HUDEP-2 (cell line): ENCODE measurements around the gene CPO.
"Not testable (repeated sequence)": the region's sequence is repeated elsewhere in the genome, so short reads cannot be mapped to it uniquely, and the experiment has no call there.

Experiments
- DNase-seq, 76 experiments: peaks; one replicate each; lab custom pipeline; 2025; ENCODE audit not compliant: unreplicated experiment in 76 of 76; lab: John Stamatoyannopoulos, UW

The CPO gene, protein sequence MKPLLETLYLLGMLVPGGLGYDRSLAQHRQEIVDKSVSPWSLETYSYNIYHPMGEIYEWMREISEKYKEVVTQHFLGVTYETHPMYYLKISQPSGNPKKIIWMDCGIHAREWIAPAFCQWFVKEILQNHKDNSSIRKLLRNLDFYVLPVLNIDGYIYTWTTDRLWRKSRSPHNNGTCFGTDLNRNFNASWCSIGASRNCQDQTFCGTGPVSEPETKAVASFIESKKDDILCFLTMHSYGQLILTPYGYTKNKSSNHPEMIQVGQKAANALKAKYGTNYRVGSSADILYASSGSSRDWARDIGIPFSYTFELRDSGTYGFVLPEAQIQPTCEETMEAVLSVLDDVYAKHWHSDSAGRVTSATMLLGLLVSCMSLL

DNA sequence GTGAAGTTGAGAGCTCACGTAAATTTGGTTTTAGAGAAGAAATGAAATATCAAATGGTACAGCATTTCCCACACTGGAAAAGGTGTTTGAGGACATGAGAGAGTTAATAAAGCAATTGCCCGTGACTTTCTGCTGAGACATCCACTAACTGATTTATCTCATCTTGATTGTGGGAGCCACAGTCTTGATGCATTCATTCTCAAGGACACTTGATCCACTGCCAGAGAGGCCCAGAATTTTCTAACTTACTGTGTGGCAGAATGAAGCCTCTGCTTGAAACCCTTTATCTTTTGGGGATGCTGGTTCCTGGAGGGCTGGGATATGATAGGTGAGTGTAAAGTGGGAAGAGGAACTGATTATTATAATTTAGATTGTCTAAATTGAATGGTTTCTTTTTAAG, at the start of gene CPO:
Gene CPO, plus strand, starts transcription at position 179 of the 400 bp plus-strand sequence. Its CDS starts 82 bp downstream, at position 261.
- no peak for DNase-seq

DNA sequence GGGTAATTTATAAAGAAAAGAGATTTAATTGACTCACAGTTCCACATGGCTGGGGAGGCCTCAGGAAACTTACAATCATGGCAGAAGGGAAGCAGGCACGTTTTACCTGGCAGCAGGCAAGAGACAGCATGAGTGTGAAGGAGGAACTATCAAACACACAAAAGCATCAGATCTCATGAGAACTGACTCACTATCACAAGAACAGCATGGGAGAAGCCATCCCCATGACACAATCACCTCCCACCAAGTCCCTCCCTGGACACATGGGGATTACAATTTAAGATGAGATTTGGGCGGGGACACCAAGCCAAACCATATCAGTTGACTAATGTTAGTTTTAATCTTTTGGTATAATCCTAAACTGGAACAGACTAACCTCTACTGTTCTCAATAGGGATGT, 49.1 kb upstream of the CPO start:
- no peak for DNase-seq

DNA sequence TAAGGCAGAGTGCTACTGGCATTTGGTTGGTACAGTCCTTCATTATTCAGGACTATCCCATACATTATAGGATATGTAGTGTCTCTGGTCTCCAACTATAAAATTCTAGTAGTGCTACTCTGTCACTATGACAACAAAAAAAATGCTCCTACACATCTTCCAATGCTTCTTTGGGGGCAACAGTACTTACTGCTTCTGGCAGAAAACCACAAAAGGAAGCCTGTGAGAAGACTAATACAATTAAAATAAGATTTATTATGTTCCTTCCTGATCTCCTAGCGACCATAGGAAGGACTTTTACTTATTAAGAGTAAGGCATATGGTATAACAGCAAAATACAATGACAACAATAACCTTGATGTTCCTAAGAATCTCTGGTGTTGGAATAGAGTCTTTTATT, 48.4 kb upstream of the CPO start:
- DNase-seq: no peak

DNA sequence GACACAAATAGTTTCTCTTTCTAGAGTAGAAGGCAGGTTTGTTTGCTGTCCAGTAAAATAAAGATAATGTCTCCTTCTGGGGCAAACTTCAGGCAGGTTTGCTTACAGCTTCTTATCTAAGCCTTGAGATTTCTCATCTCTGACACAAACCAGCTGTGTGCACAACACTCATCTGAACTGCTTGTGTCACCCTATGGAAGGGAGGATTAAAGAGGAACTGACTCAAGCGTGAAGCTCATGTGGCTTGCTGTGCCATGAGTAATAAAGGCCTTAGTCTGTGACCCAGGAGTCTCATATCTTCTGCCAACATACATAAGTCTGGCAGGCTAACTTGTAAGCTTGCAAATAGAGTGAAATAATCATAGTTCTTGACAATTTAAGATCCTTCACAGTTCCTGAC, 24.2 kb upstream of the CPO start:
- peak in 13 of 76 experiments; percentile 1 to 39 (median 12) for DNase-seq

DNA sequence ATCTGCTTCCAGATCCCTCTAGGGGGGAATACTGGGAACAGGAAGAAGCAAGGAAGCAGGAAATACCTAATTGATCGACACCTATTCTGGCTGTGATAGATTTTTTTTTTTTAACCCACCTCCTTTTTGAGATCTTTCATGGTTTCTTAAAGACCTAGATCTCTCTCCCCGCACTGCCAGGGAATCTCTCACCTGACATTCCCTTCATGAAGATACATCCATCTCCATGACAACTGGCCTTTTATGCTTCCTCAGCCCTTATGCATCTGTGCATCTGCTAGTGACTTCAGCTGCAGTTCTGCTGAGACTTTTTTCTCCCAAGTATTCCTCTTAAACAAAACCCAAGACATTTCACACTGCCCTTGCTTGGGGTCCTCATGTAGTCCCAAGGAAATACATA, 21.1 kb upstream of the CPO start:
- no peak for DNase-seq

DNA sequence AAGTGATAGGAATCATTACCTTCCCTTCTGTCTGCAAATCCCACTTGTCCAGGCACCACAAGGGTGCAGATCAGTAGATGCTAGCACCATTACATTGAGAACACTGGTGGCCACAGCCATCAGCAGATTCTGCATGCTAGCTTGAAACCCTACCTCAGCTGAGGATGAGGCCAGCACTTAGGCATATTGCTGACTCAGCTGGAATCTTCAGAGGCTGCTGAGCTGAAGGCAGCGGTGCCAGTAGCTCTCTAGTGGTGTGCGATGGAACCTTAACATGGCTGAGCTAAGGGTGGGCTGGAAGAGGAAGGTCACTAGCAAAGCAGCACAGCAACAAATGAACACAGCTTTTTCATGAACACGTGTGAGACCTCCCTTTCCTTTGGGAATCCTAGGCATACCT, 19.0 kb upstream of the CPO start:
- DNase-seq: no peak

DNA sequence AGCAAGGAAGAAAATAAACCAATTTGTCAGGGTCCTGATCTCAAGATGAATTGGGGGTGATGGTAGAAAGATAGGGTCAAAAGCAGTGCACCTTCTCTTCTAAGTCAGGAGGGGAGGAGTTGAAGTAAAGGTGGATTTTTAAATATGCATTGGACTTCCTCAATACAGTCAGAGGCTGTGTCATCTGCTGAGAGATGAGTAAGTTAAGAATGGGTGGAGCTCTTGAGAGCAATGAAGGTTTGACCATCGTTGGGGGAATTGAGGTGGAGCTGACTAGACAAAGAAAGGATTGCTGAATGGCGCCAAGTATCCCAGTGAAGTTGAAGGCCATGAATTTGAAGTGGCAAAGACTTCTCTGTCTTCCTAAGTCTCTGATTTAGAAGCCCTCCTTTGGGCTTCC, 18.4 kb upstream of the CPO start:
- DNase-seq: peak in 5 of 76 experiments; percentile 3 to 34 (median 5)

DNA sequence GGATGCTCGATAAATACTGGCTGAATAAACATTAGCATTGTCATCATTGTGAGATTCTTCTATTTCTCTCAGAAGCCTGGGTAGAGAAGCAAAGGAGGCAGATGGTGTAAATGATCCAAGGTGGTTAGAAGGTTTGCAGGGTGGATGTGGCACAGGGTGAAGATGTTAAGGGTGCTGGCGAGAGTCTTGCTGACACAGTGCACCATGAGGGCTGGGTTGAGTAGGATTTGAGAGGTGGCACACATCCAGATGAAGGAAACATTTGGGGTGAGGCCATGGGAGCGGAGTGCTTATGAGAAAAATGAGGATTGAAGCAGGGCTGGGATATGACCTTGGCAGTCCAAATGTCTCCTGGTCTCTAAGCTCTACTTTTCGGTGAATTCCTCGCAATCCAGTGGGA, 17.8 kb upstream of the CPO start:
- DNase-seq: no peak

DNA sequence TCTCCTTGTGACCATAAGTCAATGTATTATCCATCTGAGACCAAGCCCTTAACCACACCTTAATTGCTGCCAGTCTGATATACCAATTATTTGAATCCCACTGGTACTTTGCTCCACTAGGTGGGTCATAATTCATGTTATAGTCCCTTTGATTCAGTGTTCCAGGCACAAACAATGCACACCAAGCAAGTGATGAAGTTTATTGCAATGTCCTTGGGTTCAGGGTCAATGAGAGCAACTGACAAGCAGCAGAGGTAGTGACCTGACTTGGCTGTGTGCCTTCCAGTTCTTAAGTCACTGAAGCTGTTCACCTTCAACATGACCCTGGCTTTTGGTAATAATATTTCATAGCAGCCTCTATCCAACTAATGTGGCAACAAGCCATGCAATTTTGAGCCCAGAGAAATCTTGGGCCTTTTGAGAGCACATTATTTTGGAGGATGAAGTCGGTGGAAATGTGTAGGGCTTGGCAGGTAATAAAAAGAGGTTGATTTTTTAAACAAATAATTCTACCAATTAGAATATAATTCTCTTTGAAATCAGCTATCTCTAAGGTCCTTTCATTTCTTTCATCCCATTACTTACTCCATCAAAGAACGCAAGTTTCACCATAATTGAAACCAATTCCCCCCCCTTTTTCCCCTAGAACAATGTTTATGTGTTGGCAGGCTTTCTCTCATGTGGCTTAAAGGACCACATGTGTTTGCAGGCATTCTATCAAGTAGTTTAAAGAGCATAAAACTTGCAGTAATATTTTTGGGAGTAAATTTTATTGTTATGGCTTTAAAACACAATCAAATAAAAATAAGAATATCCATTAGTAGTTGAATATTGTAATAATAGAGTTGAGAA, 3.1 kb upstream of the CPO start:
- no peak for DNase-seq

DNA sequence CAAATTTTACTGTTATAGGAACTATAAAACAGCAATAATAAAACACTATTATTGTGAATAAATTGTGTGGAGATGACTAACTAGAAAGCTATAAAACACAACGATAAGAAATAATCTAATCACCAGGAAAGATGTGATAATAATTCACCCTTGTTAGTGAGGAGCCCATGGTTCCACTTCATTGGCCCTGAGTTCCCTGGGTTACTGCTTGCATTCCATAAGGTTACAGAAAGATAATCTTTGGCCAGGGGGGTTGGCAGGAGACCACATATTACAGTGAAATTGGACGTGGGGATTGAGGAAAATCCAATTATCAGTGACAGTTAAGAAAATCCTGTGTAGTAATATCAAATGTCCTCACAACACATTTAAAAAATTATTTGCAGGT, 2.5 kb upstream of the CPO start:
- no peak for DNase-seq

DNA sequence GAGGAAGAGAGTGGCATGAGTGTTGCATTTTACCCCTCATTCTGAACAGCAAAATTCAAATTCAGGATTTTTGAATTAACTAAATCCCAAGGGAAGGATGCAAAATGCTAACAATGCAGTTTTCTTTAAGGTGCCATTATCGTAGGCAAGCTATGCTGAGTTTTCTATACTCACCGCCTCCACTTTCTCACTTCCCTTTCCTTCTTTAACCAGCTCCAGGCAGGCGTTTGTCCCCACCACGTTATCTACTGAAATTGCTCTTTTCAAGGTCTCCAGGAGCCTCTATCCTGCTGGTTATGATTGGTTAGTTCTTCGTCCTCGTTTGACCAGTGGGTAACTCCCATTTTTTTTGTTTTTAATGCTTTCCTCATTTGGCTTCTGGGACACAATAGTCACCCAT, 1.8 kb upstream of the CPO start:
- no peak for DNase-seq

DNA sequence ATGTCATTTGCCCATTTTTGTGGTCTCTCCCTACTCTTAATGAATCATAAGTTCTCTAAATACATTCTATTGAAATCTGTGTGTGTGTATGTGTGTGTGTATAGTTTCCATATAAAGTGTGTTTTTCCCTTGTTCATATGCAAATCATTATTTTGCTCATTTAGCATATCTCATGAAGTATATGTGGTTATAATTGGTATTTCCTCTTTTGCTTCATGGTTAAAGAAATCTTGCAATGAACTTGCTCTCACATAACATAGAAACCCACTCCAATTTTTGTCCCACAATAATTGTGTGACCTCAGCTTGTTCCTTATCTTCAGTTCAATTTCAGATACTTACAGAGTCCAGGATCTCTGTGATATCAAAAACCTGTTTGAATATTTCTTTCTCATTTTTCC, 1.2 kb downstream of the CPO start:
- DNase-seq: no peak

DNA sequence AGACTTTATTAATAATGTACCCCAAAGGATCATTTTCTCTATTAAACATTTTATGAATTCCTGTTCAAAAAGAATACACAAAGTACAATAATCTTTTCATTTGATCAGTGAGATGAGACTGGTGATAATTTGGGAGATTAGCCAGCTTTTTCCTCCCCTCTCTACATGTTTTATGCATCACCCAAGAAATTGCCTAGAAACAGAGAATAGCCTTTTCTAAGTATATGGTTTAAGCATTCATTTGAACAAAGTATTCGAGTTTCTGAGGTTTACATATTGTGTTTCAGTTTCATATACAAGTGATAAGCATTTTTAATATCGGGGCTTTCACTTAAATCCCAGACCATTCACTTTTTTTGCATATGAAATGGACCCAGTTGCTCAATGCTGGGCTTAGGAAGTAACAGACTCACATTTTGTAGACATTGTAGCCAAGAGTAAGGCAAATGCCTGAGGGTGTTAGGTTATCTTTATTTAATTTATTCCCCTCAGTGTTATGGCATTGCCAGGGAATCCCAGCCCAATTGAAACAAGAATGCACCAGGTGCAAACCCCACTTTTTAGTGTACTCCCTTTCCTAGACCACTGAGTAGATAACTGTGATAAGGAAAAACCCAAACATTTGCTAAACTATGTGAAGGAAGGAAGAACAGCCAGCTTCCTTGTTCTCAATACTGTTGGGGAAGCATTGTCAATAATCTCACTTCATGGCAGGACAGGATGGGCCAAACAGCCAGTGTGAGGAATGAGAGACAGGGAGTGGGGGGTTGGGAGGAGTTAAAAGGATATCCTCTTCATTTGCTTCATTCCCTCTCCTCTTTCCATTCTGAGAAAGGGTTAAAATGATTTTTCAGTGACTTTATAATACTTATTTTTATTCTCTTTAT, 3.5 kb downstream of the CPO start:
- no peak for DNase-seq

DNA sequence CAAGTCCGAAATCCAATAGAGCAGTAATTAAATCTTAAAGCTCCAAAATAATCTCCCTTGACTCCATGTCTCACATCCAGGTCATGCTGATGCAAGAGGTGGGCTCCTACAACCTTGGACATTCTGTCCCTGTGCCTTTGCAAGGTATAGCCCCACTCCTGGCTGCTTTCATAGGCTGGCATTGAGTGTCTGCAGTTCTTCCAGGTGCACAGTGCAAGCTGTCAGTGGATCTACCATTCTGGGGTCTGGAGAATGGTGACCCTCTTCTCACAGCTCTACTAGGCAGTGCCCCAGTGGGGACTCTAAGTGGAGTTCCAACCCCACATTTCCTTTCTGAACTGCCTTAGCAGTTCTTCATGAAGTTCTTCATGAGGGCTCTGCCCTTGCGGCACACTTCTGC, 14.1 kb downstream of the CPO start:
- DNase-seq: not testable (repeated sequence)

DNA sequence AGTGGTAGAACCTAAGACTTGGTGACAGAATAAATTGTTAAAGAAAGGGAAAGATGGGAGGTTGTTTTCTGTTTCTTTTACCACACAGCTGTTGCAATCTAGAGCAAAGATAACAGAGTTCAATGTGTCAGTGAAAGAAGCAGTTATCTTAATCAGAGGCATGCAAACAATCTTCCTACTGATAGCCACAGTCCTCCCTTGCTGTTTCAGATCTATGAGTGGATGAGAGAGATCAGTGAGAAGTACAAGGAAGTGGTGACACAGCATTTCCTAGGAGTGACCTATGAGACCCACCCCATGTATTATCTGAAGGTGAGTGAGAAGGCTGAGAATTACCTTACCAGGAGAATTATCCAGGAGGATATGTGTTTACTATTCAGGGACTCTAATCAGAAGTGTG, 15.9 kb downstream of the CPO start:
- DNase-seq: peak in 13 of 76 experiments; percentile 2 to 49 (median 17)

DNA sequence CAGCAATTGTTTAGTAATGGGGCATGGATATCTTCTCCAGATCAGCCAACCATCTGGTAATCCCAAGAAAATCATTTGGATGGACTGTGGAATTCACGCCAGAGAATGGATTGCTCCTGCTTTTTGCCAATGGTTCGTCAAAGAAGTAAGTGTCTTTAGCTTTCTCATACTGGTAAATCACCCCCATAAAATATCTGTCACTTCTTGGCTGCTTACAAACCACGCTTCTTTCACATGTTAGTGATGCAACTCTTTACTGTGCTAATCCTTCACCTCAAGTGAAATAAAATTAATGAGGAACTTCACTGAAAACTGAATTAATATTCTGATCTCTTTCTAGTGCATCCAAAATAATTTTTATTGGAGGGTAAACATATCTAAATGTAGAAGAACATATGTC, 18.9 kb downstream of the CPO start:
- DNase-seq: no peak

DNA sequence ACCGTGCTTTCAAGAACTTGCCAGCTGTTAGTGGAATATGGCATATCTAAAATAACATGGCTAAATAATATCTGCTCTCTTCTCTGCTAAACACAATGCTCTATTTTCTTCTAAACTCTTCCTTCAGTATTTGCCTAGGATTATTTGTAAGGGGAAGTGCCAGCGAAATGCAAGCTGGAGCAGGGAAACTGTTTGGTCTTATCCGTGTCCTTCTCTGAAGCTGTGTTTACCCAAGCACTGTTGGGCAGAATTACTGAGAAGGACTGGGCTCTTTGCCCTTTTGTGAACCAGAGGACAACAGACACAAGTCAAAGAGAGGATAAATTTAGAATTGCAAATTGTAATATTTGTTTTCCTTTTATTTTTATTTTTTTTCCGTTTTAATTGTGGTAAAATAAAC, 23.6 kb downstream of the CPO start:
- DNase-seq: no peak

DNA sequence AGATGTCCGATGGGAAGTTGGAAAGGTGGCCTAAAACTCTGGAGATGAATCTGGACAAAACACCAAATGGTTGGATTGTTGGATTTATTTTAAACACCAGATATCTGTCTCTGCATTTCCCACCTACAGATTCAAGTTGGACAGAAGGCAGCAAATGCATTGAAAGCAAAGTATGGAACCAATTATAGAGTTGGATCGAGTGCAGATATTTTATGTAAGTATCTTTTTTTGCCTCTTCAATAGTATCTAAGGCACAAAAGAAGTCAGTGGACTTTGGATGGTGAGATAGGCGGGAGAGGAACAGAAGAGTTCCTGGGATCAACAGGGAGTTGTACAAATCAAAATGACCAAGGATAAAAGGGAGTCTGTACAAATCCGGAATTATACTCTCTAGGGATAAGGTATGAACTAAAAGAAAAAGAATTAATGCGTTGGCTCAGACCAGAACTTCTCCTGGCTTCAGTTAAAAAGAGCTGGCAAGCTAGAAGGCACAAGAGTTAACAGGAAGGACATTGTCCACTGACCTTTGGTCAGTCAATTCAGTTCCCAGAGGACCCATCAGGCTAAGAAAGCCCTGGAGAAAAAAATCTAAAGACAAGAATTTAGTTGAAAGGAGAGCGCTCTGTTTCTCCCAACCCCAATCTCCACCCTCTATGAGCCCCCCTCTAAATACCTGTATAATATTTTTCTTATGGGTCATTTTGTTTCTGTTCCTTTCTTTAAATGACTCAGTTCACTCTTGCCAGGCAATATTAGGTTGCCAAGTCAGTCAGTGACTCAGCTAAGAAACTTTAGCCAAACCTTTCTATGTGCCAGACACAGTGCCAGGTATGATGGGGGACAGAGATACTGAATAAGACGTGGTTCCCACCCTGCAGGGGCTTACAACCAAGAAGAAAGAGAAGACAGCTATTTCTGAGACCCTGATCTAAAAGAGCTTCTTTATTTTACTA, 29.1 kb downstream of the CPO start:
- no peak for DNase-seq

DNA sequence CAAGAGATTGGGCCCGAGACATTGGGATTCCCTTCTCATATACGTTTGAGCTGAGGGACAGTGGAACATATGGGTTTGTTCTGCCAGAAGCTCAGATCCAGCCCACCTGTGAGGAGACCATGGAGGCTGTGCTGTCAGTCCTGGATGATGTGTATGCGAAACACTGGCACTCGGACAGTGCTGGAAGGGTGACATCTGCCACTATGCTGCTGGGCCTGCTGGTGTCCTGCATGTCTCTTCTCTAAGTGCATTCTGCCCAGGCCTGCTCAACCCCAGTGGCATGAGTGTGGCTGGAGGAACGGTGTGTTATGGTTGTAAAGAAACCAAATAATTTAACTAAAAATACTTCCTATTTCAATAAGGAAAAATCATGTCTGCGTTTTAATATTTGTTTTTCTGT, 29.9 kb downstream of the CPO start:
- DNase-seq: no peak
